Stimulated activated CD4-positive, alpha-beta T cell treated with anti-CD3 and anti-CD28 coated beads, Interleukin-2, amount 100 ng/mL, for 4 hours (primary cell): Measurements from ENCODE around the gene FOS.
A peak's percentile ranks its signal among the peaks of the same experiment; 100 is the strongest.
"Not testable (repeated sequence)": the region's sequence is repeated elsewhere in the genome, so short reads cannot be mapped to it uniquely, and the experiment has no call there.

Source experiments
- DNase-seq: peaks from one replicate; pipeline ENCODE4 v3.0.0-alpha.2; 2020; ENCODE audit warnings: low read depth

The FOS gene

GRCh38 chr14:75294649-75295033 is 16.0 kb downstream of the FOS start:
- DNase-seq, result no peak

GRCh38 chr14:75295061-75295461 is 16.4 kb downstream of the FOS start:
- no peak for DNase-seq

- peak; percentile 62 for DNase-seq
Observed at GRCh38 chr14:75295491-75296345, 17.1 kb downstream of the FOS start.

- DNase-seq, result no peak
Observed at GRCh38 chr14:75297411-75298040, 18.9 kb downstream of the FOS start.

GRCh38 chr14:75298187-75298965 is 19.7 kb downstream of the FOS start:
- no peak for DNase-seq

GRCh38 chr14:75299059-75299458 is 20.4 kb downstream of the FOS start:
- DNase-seq, result no peak

GRCh38 chr14:75299576-75299975 is 20.9 kb downstream of the FOS start:
- no peak for DNase-seq

GRCh38 chr14:75301666-75302325 is 23.2 kb downstream of the FOS start:
- no peak for DNase-seq

- DNase-seq, result no peak
Observed at GRCh38 chr14:75303381-75303789, 24.8 kb downstream of the FOS start.

- not testable (repeated sequence) for DNase-seq
Observed at GRCh38 chr14:75306410-75306809, 27.8 kb downstream of the FOS start.

- DNase-seq, result no peak
Observed at GRCh38 chr14:75306927-75307699, 28.5 kb downstream of the FOS start.

- DNase-seq, result peak; percentile 58
Observed at GRCh38 chr14:75307700-75308379, 29.2 kb downstream of the FOS start.

GRCh38 chr14:75308991-75309390 is 30.4 kb downstream of the FOS start:
- DNase-seq, result not testable (repeated sequence)

- DNase-seq, result not testable (repeated sequence)
Observed at GRCh38 chr14:75309561-75309960, 30.9 kb downstream of the FOS start.

GRCh38 chr14:75310295-75311111 is 31.9 kb downstream of the FOS start:
- no peak for DNase-seq

GRCh38 chr14:75311356-75311755 is 32.7 kb downstream of the FOS start:
- no peak for DNase-seq

GRCh38 chr14:75312341-75312740 is 33.7 kb downstream of the FOS start:
- DNase-seq, result no peak

- DNase-seq, result no peak
Observed at GRCh38 chr14:75313294-75313693, 34.7 kb downstream of the FOS start.

GRCh38 chr14:75315144-75315543 is 36.5 kb downstream of the FOS start:
- no peak for DNase-seq

GRCh38 chr14:75317148-75317547 is 38.5 kb downstream of the FOS start:
- no peak for DNase-seq
